NCI-H345 treated with DMSO at 0.1 percent for 48 hours (cell line): Measurements from ENCODE around the gene NFATC3.

Source experiments
- DNase-seq: peaks from one replicate; lab custom pipeline; 2025; ENCODE audit not compliant: unreplicated experiment; lab: John Stamatoyannopoulos, UW

The NFATC3 gene

DNA sequence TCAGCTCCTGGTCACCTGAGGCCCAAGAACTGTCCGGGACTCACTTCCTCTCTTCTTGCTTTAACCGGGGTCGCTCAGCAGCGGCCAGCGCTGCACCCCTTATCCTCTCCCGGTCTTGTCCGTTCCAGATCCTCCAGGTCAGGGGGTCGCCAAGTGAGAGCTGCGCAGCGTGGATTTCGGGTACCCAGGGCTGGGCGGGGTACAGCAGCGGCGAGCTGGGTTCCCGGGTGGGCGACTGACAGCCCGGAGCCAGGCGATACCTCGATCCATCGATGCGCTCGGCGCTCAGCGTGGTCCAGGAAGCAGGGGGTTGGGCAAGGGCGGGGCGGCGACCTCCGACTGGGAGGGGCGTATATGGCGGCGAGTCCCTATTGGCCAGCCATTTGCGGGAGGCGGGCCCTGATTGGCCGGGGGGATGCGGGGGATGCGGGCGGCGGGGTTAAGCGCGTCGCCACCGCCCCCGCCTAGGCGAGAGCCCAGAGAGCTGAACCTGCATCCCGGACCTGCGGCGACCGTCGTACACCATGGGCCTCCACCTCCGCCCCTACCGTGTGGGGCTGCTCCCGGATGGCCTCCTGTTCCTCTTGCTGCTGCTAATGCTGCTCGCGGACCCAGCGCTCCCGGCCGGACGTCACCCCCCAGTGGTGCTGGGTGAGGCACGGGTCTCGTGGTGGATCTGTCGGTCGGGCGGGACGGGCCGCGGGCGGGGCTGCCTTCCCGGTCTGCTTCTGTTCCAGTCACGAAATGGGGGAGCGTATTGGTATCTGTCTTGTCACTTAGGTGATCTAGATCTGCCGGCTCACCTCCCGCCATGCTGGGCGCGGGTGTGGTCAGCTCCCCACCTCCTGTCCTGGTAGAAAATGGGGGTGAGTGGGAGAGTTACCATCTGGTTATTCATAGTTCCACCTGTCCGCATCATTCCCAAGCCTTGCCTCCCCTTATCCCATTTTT, 160.0 kb downstream of the NFATC3 start, which contains the start of gene PLA2G15:
Gene PLA2G15 (plus strand): TSS at position 471 of the 951 bp plus-strand sequence. CDS start 54 bp downstream, at position 525.
- peak; percentile 57 for DNase-seq

DNA sequence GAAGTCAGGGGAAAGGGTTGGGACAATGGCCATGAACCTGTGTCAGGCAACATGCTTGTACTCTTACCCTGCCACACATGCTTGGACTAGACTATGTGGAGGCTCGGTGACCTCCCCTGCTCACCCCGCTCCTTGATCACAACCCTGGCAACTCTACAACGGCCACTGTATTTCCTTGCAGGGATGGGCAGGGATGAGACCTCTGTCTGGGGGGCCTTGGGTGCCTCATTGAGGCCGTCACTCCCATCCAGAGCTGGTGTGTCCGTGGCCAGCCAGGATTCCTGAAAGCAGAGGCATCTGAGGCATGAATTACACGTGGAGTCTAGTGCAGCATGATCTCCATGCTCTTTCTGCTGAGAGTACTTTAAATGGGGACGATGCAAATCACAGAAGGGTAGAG, 161.0 kb downstream of the NFATC3 start:
- DNase-seq: no peak

DNA sequence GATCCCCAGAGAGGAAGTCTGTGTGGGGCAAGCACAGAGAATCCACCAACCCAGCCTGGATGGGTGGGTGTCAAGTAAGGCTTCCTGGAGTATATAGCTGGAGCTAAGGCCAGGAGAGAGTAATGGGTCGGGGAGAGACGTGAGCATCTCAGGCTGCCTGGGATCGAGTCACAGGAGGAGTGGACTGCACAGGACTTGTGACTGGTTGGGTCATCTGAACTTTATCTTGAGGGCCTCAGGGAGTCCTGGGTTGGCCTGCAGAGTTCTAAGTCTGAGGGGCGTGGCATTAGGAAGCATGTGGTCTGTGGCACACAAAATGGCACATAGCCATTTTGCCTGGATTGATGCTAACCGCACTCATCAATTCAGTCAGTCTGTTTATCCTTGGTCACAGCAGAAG, 161.5 kb downstream of the NFATC3 start:
- no peak for DNase-seq

DNA sequence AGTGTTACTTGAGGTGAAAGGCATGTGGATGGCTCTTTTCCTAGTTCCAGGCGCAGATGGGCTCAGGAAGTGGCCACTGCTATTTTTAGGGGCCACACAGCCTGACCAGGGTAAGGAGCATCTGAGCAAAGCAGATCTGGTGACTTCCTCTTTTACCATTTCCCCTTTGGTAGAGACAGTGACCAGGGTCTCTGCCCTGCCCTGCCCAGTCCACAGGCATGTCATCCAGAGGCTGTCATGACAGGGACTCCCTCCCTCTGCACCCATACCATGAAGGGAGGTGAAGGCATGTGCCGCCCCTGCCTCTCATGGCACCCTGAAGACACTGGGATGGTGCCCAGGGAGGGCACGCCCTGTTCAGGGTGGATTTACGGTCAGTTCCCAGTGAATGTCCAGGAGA, 162.2 kb downstream of the NFATC3 start:
- no peak for DNase-seq

DNA sequence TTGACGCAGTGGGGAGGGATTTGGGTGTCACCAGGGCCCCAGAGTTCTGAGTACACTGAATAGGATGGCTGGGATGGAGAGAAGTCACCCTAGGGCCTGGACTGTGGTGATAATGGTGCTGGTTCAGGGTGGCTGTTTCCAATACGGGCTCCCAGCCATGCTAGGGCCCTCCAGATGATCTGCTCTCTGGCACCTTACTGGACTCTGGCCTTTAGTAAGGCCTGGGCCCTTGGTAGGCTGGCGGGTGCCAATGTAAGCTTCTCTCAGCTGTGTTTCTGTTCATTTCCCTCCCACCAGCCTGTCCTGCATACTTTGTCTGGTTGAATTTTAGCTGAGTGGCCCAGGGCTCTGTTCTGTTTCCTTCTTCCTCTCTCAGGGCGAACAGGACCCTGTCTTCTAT, 162.8 kb downstream of the NFATC3 start:
- no peak for DNase-seq

DNA sequence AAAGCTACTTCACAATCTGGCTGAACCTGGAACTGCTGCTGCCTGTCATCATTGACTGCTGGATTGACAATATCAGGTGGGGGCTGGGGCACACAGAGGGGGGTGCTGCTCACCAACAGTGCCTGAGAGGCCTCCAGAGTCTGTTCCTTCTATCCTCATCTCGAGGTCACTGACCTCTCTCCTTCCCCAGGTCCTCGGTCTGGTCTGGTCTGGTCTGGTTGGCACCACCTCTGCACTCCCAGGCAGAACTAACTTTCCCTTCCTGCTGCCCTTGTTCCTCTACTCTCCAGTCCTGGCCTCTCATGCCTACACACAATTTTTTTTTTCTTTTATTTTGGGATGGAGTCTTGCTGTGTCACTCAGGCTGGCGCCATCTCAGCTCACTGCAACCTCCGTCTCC, 164.2 kb downstream of the NFATC3 start:
- DNase-seq: no peak

DNA sequence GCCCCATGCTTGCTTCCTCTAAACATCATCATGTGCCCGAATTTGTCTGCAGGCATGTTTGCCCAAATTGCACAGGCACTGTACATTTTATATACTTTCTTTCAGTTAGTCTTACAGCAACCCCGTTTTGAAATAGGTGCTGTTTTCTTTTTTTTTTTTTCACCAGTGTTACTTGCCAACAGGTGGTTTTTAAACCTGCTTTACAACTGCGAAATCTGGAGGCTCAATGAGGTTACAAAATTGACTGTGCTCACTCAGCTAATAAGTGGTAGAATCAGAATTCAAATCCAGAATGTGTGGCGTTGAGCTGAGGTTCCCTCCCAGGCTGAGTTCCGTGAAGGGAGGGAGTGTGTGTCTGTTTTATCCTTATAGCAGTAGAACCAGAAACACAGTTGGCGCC, 165.8 kb downstream of the NFATC3 start:
- no peak for DNase-seq

DNA sequence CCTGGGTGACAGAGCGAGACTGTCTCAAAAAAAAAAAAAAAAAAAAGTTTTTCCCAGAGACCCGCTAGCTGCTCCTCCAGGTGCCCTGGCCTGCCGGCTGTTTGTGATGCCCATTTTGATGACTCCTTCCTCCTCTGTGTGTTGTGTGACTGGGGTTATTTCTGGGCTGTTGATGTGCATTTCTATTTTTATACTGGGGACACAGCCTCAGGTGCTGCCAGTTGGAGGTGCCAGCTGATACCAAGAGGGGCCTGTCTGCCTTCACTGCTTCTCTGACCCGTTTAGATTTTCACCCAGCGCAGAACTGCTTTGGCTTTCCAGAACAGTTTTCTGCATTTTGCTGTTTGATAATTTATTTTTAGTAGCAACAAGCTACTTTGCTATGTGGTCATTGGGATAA, 166.7 kb downstream of the NFATC3 start:
- no peak for DNase-seq

DNA sequence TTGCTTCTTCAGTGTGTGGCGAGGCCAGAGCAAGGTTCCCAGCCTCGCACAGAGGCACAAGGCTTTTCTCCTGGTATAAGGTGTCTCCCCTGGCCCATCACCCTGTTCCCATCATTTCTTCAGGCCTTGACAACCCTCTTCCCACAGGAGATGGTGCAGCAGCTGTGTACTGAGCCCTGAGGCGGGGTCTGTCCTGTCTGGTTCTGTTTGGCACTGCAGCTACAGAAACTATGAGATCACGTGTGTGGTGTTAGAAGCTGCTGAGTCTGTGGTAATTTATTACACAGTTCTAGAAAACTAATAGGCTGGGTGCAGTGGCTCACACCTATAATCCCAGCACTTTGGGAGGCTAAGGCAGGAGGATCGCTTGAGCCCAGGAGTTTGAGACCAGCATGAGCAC, 167.2 kb downstream of the NFATC3 start:
- no peak for DNase-seq

DNA sequence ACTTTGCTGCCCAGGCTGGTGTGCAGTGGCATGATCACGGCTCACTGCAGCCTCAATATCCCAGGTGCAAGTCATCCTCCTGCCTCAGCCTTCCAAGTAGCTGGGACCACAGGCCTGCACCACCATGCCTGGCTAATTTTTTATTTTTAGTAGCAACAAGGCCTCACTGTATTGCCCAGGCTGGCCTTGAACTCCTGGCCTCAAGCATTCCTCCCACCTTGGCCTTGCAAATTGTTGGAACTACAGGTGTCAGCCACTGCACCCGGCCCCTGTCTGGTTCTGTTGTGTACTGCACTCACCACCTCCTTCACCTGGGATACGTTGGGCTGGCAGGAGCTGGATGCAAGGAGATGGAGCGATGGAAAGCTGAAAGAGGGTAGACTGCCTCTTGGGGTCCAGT, 168.6 kb downstream of the NFATC3 start:
- DNase-seq: no peak

DNA sequence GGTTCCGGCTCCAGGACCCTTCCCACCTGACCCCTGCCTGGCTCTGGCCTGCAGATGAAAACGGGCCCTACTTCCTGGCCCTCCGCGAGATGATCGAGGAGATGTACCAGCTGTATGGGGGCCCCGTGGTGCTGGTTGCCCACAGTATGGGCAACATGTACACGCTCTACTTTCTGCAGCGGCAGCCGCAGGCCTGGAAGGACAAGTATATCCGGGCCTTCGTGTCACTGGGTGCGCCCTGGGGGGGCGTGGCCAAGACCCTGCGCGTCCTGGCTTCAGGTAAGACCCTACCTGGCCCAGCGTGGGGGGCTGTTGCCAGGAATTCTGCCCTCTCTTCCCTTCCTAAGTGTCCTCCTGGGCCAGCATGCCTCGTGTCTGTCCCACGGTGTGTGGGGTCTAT, 170.5 kb downstream of the NFATC3 start:
- no peak for DNase-seq

DNA sequence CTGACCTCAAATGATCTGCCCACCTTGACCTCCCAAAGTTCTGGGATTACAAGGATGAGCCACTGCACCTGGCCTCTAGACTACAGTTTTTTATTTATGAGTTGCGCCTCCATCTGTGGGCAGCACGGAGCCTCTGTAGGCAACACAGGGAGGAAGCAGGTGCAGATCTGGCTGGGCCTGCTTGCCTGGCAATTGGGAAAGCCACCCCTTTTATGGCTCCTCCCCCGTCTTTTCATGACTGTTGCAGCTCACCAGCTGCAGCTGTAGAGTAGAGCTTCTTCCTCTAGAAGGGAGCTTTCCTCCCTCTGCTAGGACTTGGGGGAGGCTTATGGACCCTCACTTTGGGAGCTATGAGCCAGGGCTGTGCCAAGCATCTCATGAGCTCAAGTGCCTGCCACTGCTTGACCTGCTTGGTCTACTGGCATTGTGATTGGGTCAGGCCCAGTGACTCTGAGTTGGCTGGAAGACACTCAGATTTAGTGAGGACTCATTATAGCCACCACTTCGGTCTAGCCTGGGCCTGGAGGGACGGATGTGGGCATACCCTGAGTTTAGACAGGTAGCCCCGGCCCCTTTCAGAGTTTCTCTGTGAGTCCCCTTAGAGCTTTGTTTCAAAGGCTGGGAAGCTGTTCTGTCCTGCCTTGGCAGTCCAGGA, 172.2 kb downstream of the NFATC3 start:
- DNase-seq: no peak

DNA sequence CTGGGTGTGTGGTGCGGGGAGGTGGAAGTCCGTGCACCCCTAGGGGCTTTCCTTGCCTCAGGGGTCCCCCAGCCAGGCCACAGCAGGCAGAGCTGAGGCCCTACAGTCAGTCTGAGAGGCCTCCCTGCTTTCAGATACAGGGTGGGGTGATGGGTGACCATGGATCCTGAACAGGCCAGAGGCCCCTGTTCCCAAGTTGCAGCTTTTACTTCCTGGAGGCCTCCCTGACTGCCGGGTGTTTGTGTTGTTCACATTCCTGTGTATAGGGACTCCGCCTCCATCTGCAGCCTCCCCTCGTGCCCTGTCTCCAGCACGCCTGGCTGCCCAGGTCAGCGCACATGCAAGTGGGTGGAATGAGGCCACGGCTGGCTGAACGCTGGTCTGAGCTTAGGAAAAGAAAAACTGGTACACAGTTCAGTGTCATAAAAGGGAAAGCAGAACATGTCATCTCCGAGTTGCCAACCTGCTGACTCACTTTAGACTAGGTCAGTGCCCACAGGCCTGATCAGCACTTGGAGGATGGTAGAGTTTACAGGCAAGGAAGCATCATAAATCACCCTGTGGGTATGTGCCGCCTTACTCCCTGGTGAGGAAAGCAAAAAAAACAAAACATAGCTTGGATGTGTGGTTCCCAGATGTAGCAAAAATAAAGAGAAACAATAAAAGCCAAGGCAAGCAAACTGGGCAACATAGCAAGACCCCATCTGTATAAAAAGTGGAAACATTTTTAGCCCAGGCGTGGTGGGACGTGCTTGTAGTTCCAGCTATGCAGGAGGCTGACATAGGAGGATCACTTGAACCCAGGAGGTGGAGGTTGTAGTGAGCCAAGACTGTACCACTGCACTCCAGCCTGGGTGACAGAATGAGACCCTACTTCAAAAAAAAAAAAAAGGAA, 173.0 kb downstream of the NFATC3 start:
- no peak for DNase-seq

DNA sequence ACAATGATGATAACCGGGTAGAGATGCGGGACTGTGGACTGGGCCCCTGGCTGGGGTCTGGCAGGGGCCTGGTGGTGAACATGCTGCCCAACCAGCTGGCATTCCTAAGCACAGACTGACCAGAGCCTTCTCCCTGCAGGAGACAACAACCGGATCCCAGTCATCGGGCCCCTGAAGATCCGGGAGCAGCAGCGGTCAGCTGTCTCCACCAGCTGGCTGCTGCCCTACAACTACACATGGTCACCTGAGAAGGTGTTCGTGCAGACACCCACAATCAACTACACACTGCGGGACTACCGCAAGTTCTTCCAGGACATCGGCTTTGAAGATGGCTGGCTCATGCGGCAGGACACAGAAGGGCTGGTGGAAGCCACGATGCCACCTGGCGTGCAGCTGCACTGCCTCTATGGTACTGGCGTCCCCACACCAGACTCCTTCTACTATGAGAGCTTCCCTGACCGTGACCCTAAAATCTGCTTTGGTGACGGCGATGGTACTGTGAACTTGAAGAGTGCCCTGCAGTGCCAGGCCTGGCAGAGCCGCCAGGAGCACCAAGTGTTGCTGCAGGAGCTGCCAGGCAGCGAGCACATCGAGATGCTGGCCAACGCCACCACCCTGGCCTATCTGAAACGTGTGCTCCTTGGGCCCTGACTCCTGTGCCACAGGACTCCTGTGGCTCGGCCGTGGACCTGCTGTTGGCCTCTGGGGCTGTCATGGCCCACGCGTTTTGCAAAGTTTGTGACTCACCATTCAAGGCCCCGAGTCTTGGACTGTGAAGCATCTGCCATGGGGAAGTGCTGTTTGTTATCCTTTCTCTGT, 174.0 kb downstream of the NFATC3 start:
- DNase-seq: no peak

DNA sequence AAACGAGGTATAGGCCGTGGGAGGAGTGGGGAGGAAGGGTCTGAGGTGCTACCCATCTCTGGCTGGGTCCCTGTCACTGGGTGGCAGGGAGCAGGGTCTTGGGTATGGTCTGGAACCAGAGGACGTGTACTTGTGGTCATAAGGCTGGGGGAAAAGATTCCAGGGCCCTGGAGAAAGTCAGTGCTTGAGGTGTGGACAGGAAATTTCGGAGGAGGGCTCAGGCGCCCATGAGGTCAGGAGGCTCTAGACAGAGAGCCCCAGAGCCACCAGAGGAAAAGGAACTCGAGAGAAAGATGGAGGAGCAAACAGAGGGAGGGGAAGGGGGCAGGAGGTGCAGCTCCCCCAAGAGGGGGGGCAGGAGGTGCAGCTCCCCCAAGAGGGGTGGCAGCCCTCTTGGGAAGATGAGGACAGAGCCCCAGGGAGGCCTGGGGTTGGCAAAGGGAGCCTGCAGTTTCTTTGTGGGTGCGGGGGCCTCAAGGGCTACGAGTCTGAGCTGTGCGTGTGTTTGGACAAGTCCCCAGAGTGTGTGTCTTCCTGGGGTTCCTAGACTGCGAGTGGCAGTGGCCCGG, 178.5 kb downstream of the NFATC3 start:
- no peak for DNase-seq

DNA sequence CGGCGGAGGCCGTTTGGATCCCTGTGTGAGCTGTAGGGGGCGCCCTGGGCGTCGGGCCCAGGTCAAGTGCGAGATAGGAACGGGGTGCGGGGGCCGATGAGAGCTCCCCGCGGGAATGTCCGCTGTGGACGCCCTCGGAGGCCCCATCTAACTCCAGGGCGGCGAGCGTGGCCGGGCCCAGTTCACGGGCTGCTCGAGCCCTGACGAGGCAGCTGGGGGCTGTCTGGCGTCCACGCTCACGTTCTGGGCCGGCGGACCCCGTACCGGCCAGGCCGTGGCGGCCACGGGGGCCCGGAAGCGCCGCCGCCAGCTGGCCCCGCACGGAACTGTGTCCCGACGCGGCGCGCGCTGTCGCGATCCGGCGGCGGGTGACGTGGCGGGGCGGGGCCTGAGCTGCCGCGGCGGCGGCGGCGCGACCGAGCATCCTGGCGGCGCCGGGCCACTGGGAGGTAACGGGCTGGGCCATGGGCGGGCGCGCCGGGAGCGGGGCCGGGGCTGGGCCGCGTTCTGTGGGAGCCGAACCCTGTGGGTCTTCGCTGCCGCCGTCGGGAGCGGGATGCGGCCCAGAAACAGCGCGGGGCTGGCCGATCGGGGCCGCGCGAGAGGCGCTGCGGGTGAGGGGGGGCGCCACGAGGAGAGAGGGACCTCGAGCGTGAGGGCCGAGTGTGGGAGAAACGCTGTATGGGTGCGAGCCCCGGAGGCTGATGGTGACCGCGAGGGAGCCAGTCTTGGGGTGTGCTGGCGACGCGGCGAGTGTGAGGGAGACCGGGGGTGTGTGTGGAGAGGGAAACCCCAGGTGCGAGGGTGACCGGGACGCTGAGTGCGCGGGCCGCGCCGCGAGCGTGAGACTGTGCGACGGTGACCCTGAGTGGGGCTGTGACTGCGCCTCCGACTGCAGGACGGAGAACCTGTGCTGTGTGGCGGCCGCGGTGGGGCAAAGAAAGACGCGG, 179.2 kb downstream of the NFATC3 start, which contains the start of gene SLC7A6:
Gene SLC7A6 (plus strand): TSS at position 399 of the 950 bp plus-strand sequence. CDS start 10,201 bp downstream, outside the sequence.
- no peak for DNase-seq

DNA sequence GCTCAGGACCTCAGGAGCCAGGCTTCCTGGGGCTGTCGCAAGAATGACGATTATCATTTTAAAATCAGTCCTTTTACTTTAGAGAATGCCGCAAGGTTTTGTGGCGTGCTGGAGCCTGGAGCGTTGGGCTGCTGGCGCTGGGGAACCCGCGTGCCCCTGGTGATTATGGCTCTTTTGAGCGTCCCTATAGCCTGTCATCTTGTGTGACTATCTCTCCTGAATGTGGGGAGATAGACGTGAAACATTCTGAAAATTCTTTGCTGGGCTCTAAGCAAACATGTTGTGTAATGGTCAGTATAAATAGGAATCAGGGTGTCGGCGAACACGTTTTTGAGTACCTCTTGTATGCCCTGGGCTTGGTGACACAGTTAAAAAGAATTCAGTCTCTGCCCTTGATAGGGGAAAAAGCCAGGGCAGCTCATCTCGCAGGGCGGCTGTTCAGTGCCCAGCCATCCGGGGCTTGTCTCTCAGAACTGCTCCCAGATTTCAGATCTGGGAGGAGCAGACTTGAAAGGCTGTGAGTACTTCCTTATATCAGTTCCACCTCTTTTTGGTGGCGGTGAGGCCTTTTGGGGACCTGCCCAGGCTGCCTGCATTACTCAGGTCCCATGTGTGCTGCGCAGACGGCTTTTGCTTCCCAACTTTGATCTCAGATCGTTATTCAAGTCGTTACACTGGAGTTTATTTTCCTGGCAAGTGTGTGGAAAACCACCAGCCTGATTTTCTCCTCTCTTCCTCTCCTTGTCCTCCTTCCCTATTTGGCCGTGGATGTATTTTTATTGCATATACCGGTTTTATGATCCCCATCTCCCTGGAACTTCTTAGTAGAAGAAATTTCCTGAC, 180.1 kb downstream of the NFATC3 start:
- DNase-seq: no peak
